IPS-NIHi11 (cell line): ENCODE measurements around the gene PARD3.
"Not testable (repeated sequence)": the region's sequence is repeated elsewhere in the genome, so short reads cannot be mapped to it uniquely, and the experiment has no call there.

ENCODE experiments used
- DNase-seq: peaks from one replicate; pipeline ENCODE4 v3.0.0; 2012; ENCODE audit warnings: mixed read lengths, low spot score

PARD3 gene

GRCh38 chr10:34464591-34464990 is 350.5 kb downstream of the PARD3 start:
- no peak for DNase-seq

GRCh38 chr10:34464000-34464399 is 351.1 kb downstream of the PARD3 start:
- DNase-seq: no peak

GRCh38 chr10:34462993-34463392 is 352.1 kb downstream of the PARD3 start:
- DNase-seq: no peak

GRCh38 chr10:34462056-34462455 is 353.0 kb downstream of the PARD3 start:
- DNase-seq: no peak

GRCh38 chr10:34454590-34455261 is 360.4 kb downstream of the PARD3 start:
- DNase-seq: no peak

GRCh38 chr10:34449836-34450235 is 365.3 kb downstream of the PARD3 start:
- DNase-seq: no peak

- DNase-seq: no peak
Measured at GRCh38 chr10:34446049-34446448, 369.0 kb downstream of the PARD3 start.

GRCh38 chr10:34444223-34445183 is 370.6 kb downstream of the PARD3 start:
- no peak for DNase-seq

GRCh38 chr10:34439386-34439785 is 375.7 kb downstream of the PARD3 start:
- not testable (repeated sequence) for DNase-seq

GRCh38 chr10:34438741-34439140 is 376.4 kb downstream of the PARD3 start:
- no peak for DNase-seq

- DNase-seq: no peak
Measured at GRCh38 chr10:34437906-34438305, 377.2 kb downstream of the PARD3 start.

GRCh38 chr10:34434119-34434594 is 380.9 kb downstream of the PARD3 start:
- no peak for DNase-seq

- no peak for DNase-seq
Measured at GRCh38 chr10:34433241-34434076, 381.6 kb downstream of the PARD3 start.

- DNase-seq: no peak
Measured at GRCh38 chr10:34432589-34432988, 382.5 kb downstream of the PARD3 start.

- DNase-seq: no peak
Measured at GRCh38 chr10:34430685-34431084, 384.4 kb downstream of the PARD3 start.

- no peak for DNase-seq
Measured at GRCh38 chr10:34428501-34428900, 386.6 kb downstream of the PARD3 start.

- DNase-seq: no peak
Measured at GRCh38 chr10:34427911-34428216, 387.2 kb downstream of the PARD3 start.

- not testable (repeated sequence) for DNase-seq
Measured at GRCh38 chr10:34427158-34427910, 387.8 kb downstream of the PARD3 start.

GRCh38 chr10:34426538-34427157 is 388.4 kb downstream of the PARD3 start:
- DNase-seq: not testable (repeated sequence)

- no peak for DNase-seq
Measured at GRCh38 chr10:34426041-34426440, 389.1 kb downstream of the PARD3 start.
